HS-27A (cell line): ENCODE results near the gene RAMACL.

Experiments
- DNase-seq: peaks from one replicate; pipeline ENCODE4 v3.0.0-alpha.2; 2012; ENCODE audit warnings: low read depth, missing footprints

Gene RAMACL

DNA sequence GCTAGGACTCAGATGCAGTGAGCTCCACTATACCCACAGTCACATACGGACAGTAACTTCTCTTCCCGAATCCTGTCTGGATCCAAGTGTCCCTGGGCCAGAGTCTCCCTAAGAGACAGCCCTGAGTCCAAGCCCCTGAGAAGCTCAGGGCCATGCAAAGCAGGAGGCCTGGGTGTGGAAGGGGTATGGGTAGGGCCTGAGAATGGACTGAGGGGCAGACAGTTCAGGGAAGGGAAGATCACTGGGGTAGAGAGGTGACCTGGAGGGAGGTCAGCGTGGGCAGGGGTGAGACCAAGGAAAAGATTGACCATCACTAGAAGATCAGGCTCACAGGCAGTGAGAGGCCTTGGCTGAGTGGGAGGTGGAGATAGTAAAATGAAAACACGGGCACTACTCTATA lies 31.8 kb upstream of the RAMACL start:
- DNase-seq, result no peak

DNA sequence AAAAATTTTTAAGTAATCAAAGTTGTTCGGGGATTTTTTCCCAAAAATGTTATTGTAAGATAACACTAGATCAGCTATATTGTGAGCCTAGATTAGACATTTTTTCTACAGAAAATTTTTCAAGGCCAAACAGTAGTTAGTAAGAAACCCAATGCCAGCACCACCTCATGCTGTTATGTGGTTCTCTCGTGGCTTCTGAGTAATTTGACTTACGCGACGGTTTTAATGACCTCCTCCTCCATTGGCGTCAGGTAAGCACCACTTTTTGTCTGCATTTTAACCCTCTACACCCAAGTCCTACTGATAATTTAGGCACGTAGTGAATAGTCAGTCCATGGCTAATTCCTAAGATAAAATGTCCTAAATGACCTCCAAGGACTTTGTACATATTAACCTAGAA lies 30.9 kb upstream of the RAMACL start:
- DNase-seq, result no peak

GRCh38 chr6:166616261-166617238 lies 30.1 kb upstream of the RAMACL start:
- no peak for DNase-seq

DNA sequence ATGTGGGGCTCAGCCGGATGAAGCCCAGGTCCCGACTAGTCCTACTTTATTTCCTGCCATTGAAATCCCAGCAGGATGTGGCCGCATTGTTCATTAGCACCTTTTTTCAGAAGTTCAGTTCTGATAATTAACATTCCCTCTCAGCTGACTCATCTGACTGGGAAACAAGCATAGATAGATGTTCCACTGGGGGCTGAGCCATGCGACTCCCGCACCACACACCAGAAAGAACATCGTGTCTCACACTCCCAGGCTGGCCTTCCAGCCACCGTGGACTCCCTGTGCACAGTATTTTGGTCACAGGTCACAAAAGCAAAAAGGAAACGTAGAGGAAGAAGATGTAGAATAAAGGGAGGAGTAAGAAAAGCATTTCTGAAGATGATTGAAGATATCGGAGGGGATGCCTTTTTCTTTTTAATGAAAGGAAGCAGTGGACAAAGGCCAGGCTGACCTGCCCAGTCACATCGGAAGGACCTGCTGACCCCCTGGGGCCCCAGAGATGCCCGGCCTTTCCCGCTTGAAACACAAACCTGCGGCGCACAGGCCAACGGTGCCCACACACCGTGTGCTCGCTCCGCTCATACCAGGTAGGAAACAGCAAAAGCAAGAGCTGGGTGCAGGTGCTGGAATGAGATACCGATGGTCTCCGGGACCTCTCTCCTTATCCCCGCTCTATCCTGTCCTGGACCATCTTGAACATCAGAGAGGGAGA lies 28.7 kb upstream of the RAMACL start:
- DNase-seq, result no peak

DNA sequence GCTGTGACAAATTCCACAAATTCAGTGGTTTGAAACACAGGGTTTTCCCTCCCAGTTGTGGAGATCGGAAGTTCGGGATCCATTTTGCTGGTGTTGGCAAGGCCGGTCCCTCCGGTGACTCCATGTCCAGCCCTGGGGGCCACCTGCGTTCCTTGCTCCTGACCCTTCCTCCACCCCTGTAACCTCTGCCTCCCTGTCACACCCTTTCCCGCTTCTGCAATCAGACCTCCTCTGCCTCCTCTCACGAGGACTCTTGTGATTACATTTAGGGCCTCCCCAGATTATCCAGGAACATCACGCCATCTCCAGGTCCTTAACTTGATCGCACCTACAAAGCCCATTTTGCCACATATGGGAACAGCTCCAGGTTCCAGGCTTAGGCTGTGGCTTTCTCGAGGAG lies 28.1 kb upstream of the RAMACL start:
- no peak for DNase-seq

- no peak for DNase-seq
Measured at GRCh38 chr6:166614171-166614583, 27.7 kb upstream of the RAMACL start.

DNA sequence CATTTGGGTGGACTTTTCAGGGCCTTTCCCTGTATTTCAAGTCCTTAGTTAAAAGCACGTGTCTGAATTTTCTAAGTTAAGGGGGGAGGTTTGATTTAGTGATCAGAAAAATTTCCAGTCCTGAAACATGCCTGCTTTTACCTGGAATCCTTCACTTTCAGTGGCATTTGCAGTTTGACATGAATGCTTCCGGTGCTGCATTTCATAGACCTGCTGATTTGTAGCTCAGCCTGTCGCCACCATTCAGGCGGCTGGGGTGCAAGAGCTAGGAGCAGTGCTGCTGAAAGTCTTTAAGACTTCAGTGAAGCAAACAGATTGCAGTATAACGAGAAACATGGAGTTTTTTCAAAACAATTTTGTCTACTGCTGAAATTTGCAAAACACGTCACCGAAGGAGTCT lies 26.5 kb upstream of the RAMACL start:
- DNase-seq, result no peak

- no peak for DNase-seq
Measured at GRCh38 chr6:166612471-166612881, 26.0 kb upstream of the RAMACL start.

- DNase-seq, result no peak
Measured at GRCh38 chr6:166611631-166612030, 25.2 kb upstream of the RAMACL start.

GRCh38 chr6:166610069-166610468 lies 23.6 kb upstream of the RAMACL start:
- no peak for DNase-seq

DNA sequence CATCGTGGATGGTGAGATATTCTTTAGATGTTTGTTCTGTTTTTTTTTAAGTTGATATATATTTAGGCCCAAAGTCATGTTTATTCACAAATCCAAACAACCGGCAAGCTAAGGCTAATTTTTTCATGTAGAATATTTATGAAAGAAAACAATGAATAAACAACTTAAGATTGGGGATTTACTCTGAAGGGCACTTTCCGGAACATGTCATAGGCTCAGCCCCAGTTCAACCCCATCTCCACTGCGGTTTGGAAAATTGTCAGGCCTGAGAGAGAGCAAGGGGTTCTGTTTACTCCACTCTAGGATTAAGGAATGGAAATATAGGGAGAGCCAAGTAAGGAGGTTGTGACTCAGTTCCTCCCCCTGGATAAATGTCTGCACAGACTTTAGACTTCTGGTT lies 22.3 kb upstream of the RAMACL start:
- DNase-seq, result no peak

DNA sequence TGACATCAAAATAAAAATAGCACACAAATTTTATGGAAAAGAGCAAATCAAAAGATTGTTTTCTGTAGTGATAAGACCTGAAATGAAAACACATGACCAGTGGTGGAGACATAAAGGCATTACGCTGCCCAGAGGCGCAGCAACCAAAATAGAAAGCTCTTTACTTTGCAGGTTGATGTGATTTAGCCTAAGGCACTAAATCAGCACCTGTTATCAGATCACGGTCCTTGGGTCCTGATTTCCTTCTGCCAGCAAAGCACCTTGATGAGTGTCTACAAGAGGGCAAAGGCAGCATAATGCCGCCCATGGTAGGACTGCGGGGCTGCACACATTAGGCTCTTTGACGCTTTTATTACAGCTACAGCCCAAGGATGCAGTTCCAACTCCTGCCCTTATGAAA lies 19.3 kb upstream of the RAMACL start:
- DNase-seq, result no peak

- DNase-seq, result no peak
Measured at GRCh38 chr6:166604911-166605310, 18.4 kb upstream of the RAMACL start.

- DNase-seq, result no peak
Measured at GRCh38 chr6:166604328-166604727, 17.9 kb upstream of the RAMACL start.

DNA sequence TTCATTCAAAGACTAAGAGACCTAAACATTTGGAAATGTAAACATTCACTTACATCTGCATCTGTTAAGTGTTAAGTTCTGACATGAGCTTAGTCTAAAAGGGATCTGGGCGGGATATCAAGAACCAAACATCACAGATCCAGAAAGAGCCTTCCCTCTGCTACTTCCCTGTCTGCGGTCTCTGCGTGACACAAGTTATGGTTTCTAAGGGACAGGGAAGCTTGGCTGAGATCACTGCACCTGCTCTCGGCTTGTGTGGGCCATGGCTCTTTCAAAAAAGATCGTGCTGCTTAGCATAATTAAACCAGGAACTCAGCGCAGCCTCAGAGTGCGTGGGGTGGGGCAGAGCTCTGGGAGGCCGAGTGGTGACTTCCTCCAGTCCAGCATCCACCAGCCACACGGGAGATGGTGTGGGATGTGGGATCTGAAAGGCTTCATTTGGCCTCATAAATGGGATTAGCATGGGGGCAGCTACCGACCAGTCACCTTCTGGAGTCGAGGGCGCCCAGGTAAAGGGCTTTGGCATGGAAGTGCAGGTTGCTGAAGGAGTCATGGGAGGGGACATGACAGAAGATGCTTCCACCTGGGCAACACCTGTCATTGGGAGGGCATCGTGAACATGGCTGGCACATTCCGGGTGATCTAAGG lies 16.7 kb upstream of the RAMACL start:
- no peak for DNase-seq

- no peak for DNase-seq
Measured at GRCh38 chr6:166601956-166602355, 15.5 kb upstream of the RAMACL start.

DNA sequence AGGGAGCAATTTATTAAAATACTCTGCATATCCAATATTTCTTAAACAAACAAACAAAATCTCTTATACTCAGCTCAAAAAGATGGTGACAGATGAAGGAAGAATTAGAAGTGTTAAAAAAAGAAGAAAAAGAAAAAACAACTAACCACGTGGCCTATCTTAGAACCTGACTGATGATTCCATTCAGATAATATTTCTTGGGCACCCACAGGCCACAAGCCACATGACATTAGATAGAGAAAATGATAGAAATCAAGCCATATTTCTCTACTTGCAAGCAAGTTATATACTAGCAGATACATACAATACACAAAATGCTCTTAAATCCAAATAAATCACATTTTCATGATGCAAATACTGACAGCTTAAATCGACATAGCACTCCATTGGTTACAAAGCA lies 14.5 kb upstream of the RAMACL start:
- no peak for DNase-seq

- no peak for DNase-seq
Measured at GRCh38 chr6:166599205-166599604, 12.7 kb upstream of the RAMACL start.

- DNase-seq, result peak; percentile 85
Measured at GRCh38 chr6:166598441-166599138, 12.1 kb upstream of the RAMACL start.

DNA sequence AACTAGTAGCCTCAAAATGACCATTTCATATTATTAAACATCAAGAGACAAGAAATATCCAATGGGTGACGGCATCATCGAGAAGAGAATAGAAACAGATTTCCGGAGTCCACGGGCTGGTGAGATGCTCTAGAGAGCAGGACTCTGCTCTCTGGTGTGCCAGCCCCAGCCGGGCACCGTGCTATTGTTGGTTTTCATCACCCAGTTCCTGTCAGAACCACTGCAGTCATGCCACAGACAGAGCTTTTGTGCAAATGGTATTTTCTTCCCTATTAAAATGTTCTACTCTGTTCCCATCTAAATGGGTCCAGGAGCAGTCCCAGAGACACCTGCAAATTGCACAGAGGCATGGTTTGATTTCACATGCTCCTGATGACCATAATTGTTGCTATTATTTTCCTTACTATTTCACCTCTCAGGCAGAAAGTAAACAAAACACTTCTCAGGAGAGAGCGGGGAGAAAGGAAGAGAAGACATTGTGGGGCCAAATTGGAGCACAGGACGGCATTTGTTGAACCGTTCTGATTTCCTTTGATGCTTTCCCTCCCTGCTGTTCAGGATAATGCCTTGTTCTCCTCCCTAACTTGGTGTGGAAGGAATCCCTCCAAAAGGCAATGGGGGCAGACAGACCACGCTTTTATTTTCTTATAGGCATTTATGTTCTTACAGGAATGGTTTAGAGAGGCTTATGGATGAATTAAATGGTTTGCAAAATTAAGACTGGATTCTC lies 11.4 kb upstream of the RAMACL start:
- no peak for DNase-seq

DNA sequence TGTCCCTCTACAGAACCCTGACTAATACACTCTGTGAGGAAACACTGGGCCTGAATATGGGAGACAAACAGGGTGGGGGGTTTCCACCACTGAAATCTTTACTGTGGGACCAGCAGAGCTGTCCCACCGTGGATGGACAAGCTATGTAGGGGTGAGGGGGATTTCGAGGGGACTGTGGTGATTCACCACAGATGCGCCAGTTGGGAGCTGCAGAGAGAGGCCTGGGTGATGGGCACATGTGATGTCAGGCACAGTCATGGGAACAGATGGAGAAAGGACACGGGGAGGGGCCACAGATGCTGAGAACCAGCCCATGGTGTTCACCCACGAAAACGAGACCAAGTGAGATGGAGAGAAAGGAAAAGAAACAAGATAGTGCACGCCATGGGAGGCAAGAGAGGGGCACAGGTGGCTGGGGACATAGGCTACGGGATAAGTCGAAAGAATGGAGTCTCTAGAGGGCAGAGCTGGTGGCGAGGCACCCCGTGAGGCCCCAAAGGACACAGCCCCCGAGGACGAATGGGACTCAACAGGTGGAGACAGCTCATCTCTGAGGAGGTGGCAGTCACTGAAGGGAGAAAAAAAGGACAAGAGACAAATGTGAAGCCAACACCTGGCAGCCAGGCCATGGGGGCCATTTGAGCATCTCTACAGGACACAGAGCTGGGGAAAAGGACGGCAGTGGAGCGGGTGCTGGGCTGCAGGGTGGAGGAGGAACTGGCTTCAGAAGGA lies 10.5 kb upstream of the RAMACL start:
- DNase-seq, result no peak
